Measurements from ENCODE around the gene NYAP2.

NYAP2 gene

GRCh38 chr2:225488743-225489142 lies 89.2 kb downstream of the NYAP2 start:
- no peak for DNase-seq

DNA sequence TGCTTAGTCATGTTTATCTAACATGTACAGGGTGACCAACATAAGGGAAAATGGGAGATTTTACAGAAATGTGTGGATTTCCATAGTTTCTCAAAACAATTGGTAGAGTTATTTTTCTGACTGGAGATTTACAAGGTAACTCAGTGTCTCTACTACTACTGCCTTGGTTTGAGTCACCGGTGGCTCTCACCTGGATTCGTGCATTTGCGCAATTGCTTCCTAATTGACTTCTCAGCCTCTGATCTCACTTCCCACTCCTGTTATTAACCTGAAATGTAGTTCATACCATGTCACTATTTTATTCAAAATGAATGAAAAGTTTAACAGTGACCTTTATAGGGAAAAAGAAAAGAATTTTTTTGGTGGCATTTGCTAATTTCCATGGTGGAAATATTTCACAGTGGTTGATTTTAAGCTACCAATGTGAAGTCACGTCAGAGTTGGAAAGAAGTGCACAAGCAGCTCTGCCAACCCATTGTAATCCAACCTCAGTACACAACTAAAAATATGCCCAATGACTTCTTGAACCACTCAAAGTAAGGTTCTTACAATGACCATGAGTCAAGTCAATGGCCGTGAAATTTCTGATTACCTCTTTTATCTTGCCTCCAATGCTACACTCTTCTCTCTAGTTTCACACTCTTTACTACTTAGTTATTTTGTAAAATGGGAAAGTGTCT lies 94.0 kb downstream of the NYAP2 start:
- no peak for DNase-seq

- DNase-seq = no peak
These were observed 94.6 kb downstream of the NYAP2 start for GRCh38 chr2:225494100-225494459.

DNA sequence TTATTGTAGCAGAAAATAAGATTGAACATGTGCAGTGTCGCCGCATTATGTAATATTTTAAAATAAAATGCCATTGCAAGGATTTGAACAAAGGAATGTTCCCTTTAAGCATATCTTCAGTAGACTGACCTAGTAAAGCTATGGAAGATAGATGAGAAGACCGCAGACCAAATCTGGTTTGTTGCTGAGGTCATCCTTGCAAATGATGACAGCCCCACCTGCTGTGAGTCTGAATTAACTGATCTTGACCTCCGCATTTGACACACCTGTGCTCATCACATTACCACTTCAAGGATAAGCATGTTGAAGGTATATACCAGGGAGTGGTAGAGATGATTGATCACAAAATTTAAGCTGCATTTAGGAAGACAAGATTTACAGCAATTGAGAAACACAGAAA lies 96.2 kb downstream of the NYAP2 start:
- no peak for DNase-seq

- no peak for DNase-seq
These were observed 97.1 kb downstream of the NYAP2 start for GRCh38 chr2:225496568-225496967.

DNA sequence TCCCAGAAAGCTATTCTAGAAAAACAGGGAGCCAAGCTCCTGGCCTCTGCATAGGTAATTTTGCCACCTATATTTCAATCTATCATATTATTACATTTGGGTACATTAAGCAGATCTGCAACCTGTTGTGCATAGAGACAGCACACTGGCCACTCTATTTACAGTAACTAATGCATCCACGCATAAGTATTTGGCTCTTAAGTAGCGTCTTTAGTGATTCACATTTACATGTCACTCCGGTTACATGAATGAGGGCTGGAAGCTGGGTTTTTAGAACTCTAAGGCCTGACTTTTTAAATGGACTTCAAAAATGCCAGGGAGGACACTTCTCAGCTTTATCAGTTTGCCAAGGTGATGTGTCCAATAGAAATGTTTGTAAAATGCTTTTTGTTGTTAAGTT lies 97.7 kb downstream of the NYAP2 start:
- DNase-seq = no peak

- no peak for DNase-seq
These were observed 101.5 kb downstream of the NYAP2 start for GRCh38 chr2:225501022-225501421.

GRCh38 chr2:225502971-225503370 lies 103.5 kb downstream of the NYAP2 start:
- DNase-seq = no peak

DNA sequence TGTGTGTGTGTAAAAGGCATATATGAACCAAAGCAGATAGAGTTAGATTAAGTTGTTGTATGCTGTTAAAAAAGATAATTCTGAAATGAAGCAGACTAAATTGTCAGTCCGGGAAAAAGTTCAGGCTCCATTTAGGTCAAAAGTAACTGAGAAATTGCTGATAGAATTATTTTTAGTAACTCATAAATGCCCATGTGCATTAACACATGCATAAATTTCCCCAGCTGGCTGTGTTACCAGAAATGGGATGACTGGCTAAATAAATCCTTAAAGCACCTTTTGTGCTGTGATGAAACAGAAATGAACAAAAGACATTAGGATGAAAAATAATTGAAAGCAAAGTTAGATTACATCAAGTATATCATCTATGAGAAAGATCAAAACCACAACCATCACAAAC lies 111.3 kb downstream of the NYAP2 start:
- no peak for DNase-seq

GRCh38 chr2:225512469-225512868 lies 113.0 kb downstream of the NYAP2 start:
- no peak for DNase-seq

DNA sequence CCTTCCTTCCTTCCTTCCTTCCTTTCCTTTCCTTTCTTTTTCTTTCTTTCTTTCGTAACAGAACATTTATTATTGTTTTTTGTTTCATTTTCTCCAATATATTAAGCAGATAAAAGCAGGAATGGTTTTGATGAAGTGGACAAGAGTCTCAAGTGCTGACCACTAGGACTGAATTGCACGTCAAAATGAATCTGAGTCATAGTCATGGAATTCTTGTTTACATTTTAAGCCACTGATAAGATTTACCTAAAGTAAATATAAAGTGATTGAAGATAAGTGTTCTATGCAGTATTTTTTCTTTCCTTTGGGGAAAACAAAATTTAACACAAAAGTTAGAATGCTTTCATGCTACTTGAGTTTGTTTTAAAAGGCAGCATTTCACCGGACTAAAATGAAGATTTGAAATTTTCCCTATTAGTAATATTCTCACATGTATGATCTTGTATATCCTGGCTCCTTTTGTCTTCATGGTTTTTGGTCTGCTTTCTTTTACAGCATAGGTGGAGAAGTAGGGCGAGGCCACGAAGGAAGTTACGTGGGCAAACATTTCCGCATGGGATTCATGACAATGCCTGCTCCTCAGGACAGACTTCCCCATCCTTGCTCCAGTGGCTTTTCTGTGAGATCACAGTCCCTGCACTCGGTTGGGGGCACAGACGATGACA lies 113.5 kb downstream of the NYAP2 start:
- DNase-seq = no peak

DNA sequence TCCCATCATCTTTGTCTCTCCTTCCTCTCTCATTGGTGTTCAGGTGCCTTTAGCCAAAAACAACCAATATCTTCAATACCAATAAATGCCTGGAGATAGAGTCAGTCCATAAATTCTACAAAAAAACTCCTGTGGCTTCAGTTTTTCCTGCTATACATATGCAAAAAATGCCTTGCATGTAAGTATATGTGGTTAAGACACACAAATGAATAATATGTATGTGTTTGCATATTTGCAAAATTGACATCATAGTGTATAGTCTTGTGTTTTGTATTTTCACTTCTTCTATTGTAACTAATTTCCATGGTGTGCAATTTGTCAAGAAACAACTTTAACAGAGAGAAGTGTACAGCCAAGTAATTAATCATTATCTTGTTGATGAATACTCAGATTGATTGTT lies 115.5 kb downstream of the NYAP2 start:
- DNase-seq = no peak

DNA sequence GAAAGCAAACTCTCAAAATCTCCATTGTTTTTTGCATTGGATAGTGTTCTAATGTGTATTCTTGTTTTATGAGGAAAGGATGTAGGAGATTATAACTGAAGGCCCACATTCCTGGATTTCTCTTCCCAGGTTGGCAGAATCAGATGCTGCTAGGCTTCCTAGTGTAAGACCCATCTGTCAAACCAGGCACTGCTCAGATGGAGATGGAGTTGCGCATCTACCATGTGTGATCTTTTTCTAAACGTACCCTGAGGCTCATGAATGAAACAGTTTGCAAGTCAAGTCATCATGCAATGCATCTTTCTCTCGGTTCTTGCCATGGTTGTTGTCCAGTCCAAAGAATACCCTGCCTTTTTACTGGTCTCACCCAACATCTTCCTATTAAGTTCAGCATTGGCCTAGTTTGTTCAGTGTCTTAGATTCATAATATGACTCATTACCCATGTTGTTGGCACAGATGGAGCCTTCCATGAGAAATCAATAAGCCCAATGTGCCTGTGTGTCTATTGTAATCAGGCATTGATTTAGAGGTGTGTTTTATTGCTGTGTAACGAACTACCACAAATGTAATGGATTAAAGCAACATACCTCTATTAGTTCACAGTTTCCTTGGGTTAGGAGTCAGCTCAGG lies 127.4 kb downstream of the NYAP2 start:
- DNase-seq = no peak

GRCh38 chr2:225531559-225531958 lies 132.0 kb downstream of the NYAP2 start:
- no peak for DNase-seq

- no peak for DNase-seq
These were observed 132.6 kb downstream of the NYAP2 start for GRCh38 chr2:225532096-225532495.

- DNase-seq = no peak
These were observed 134.5 kb downstream of the NYAP2 start for GRCh38 chr2:225534037-225534436.

DNA sequence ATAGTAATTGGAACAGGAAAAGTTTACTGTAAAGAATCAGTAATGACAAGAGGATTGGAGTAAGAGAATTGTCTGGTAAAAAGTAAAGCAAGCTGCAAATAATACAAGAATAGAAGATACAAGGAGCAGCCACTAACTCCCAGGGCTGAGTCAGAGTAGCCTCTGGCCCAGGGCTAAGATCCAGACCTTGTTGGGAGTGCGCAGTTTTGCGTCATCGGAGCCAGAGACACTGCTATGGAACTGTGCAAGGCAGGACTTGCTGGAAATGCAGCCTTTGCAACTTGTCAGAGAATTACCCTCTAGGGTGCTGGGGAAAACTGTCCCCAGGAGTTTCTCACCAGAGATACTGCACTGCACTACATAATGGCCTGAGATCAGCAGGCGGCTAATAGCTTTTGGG lies 135.2 kb downstream of the NYAP2 start:
- DNase-seq = no peak

DNA sequence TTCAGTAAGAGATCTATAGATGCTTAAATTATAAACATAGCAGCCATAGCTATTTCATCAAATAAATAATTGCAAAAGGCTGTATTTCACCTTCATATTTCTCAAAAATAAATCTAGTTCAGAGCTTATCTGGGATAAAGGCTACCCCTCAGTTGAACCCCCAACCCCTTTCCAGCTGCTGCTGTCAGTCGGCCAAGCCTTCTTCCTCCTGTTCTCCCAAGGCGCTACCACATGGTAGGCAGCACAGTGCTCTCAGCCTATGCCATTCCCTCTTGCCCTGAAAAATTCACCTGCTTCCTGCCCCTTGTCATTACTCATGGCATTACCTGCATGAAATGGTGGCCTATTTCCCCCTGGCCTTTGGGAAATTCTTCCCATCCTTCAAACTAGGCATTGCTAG lies 136.5 kb downstream of the NYAP2 start:
- DNase-seq = no peak

DNA sequence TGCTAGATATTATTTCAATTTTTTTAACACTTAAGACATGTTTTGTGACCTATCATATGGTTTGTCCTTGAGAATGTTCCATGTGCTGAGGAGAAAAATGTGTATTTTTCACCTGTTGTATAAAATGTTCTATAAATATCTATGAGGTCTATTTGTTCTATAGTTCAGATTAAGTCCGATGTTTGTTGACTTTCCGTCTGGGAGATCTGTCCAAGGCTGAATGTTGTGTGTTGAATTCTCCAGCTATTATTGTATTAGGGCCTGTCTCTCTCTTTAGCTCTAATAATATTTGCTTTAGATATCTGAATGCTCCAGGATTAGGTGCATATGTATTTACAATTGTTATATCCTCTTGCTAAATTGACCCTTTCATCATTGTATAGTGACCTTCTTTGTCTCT lies 144.1 kb downstream of the NYAP2 start:
- DNase-seq = no peak

- no peak for DNase-seq
These were observed 157.0 kb downstream of the NYAP2 start for GRCh38 chr2:225556461-225556860.

- no peak for DNase-seq
These were observed 159.0 kb downstream of the NYAP2 start for GRCh38 chr2:225558399-225559071.

DNA sequence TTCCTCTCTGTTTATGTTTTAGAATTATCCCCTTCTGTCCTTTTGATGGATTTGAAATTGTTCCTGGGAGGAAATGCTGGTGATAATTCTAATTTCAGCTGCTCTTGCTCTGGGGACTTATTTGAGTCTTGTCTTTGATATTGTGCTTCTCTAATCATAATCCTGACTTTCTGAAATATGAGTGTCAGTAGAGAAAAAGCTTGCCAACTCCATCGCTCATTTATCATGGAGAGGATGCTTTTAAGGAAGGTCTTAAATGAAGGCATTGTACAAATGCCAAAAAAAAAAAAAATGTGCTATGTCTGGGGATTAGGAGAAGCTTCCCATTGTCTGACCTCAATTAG lies 159.5 kb downstream of the NYAP2 start:
- no peak for DNase-seq

GRCh38 chr2:225566798-225567197 lies 167.3 kb downstream of the NYAP2 start:
- DNase-seq = no peak

- DNase-seq = no peak
These were observed 170.5 kb downstream of the NYAP2 start for GRCh38 chr2:225569995-225570394.

Measured in activated naive CD4-positive, alpha-beta T cell treated with Interleukin-2 at 50 U/mL for 16 hours (primary cell).